KMS-11 (cell line): ENCODE data around the gene ZIC2.
A peak's percentile ranks its signal among the peaks of the same experiment; 100 is the strongest.

Source experiments
- H2AFZ ChIP-seq: fragments of 200-600 bp; sonication (generic); 2 replicates; pipeline ENCODE4 v1.6.1; 2016; ENCODE audit warnings: antibody characterized with exemption, mixed run types, low read depth
- H3K27ac ChIP-seq: fragments of 200-600 bp; sonication (generic); 2 replicates; pipeline ENCODE4 v1.6.1; 2016; ENCODE audit warnings: mild to moderate bottlenecking, mixed run types
- H3K27me3 ChIP-seq: fragments of 200-600 bp; sonication (generic); 2 replicates; pipeline ENCODE4 v1.6.1; 2017; ENCODE audit warnings: mild to moderate bottlenecking, low read depth, mixed run types, moderate library complexity; ENCODE audit not compliant: insufficient read depth
- H3K36me3 ChIP-seq: fragments of 200-600 bp; sonication (generic); 2 replicates; pipeline ENCODE4 v1.6.1; 2017; ENCODE audit warnings: mild to moderate bottlenecking, mixed run types; ENCODE audit not compliant: insufficient read depth
- H3K4me1 ChIP-seq: fragments of 200-600 bp; sonication (generic); 2 replicates; pipeline ENCODE4 v1.6.1; 2016; ENCODE audit warnings: mild to moderate bottlenecking, low read depth, mixed run types; ENCODE audit not compliant: poor library complexity, severe bottlenecking
- H3K4me2 ChIP-seq: fragments of 200-600 bp; sonication (generic); 2 replicates; pipeline ENCODE4 v1.7.0; 2016; ENCODE audit warnings: mild to moderate bottlenecking, mixed run types
- H3K4me3 ChIP-seq: fragments of 200-600 bp; sonication (generic); IDR thresholded peaks from 2 replicates; pipeline ENCODE4 v1.6.1; 2017; ENCODE audit warnings: low read depth, low read length, mixed read lengths; ENCODE audit not compliant: insufficient read depth
- H3K79me2 ChIP-seq: fragments of 200-600 bp; sonication (generic); 2 replicates; pipeline ENCODE4 v1.6.1; 2016; ENCODE audit warnings: low read depth, mixed run types; ENCODE audit not compliant: insufficient read depth
- H3K9ac ChIP-seq: fragments of 200-600 bp; sonication (generic); 2 replicates; pipeline ENCODE4 v1.6.1; 2016; ENCODE audit warnings: mild to moderate bottlenecking, mixed run types
- H4K20me1 ChIP-seq: fragments of 200-600 bp; sonication (generic); 2 replicates; pipeline ENCODE4 v1.6.1; 2016; ENCODE audit warnings: mild to moderate bottlenecking, mixed run types; ENCODE audit not compliant: insufficient read depth
- TF ChIP-seq, protein P1 (sequence below): fragments of 200-600 bp; sonication (generic); conservative IDR thresholded peaks from 2 replicates; pipeline ENCODE4 v1.6.1; 2017; ENCODE audit warnings: low read depth, mild to moderate bottlenecking, antibody characterized with exemption, low read length, moderate library complexity, mixed read lengths

The ZIC2 gene

GRCh38 chr13:99966064-99966805 lies 15.3 kb upstream of the ZIC2 start:
- H3K79me2 ChIP-seq = peaks cover 4% of the 10 kb centered on the region; the same call in 1 of the 2 replicates
- H3K27me3 ChIP-seq = no peaks in the 10 kb centered on the region
- no peak overlapping the region for H3K9ac ChIP-seq
- H3K27ac ChIP-seq = no peak overlapping the region
- H4K20me1 ChIP-seq = no peaks in the 10 kb centered on the region
- no peak overlapping the region for H3K4me2 ChIP-seq
- TF ChIP-seq, protein P1, sequence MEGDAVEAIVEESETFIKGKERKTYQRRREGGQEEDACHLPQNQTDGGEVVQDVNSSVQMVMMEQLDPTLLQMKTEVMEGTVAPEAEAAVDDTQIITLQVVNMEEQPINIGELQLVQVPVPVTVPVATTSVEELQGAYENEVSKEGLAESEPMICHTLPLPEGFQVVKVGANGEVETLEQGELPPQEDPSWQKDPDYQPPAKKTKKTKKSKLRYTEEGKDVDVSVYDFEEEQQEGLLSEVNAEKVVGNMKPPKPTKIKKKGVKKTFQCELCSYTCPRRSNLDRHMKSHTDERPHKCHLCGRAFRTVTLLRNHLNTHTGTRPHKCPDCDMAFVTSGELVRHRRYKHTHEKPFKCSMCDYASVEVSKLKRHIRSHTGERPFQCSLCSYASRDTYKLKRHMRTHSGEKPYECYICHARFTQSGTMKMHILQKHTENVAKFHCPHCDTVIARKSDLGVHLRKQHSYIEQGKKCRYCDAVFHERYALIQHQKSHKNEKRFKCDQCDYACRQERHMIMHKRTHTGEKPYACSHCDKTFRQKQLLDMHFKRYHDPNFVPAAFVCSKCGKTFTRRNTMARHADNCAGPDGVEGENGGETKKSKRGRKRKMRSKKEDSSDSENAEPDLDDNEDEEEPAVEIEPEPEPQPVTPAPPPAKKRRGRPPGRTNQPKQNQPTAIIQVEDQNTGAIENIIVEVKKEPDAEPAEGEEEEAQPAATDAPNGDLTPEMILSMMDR = no peak
- H3K4me1 ChIP-seq = no peaks in the 10 kb centered on the region
- H3K4me3 ChIP-seq = no peak overlapping the region
- H3K36me3 ChIP-seq = no peaks in the 10 kb centered on the region
- H2AFZ ChIP-seq = no peak overlapping the region

DNA sequence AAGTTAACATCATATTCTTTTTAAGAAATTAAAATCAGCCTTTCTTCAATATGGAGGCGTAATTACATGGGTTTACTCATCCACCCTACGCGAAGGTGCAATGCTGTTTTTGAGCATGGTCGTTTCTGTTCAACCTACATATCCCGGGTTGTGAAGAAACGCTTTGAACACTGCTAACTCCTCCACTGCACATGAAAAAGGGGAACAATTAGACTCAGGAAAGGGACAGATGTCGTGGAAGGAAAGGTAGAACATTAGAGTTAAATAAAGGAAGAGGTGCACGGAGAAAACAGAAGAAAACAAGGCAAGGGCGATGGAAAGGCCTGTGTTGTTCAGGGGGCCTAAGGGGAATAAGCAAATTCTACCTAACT lies 14.1 kb upstream of the ZIC2 start:
- Histone ChIP-seq H3K4me1 (no peaks in the 10 kb centered on the region), H3K4me2 (no peak overlapping the region), H3K27ac (no peak overlapping the region), H2AFZ (no peak overlapping the region), H3K79me2 (peaks cover 4% of the 10 kb centered on the region; the same call in 1 of the 2 replicates), H3K4me3 (no peak overlapping the region), H3K9ac (no peak overlapping the region), H3K27me3 (no peaks in the 10 kb centered on the region), H3K36me3 (no peaks in the 10 kb centered on the region), H4K20me1 (no peaks in the 10 kb centered on the region)
- TF ChIP-seq, protein P1 = no peak

GRCh38 chr13:99967869-99968520 lies 13.6 kb upstream of the ZIC2 start:
- Histone ChIP-seq H2AFZ (no peak overlapping the region), H3K27me3 (no peaks in the 10 kb centered on the region), H3K9ac (no peak overlapping the region), H3K79me2 (peaks cover 4% of the 10 kb centered on the region; the same call in 1 of the 2 replicates), H3K4me1 (no peaks in the 10 kb centered on the region), H4K20me1 (no peaks in the 10 kb centered on the region), H3K27ac (no peak overlapping the region), H3K4me3 (no peak overlapping the region), H3K36me3 (no peaks in the 10 kb centered on the region), H3K4me2 (no peak overlapping the region)
- TF ChIP-seq, protein P1 = no peak

DNA sequence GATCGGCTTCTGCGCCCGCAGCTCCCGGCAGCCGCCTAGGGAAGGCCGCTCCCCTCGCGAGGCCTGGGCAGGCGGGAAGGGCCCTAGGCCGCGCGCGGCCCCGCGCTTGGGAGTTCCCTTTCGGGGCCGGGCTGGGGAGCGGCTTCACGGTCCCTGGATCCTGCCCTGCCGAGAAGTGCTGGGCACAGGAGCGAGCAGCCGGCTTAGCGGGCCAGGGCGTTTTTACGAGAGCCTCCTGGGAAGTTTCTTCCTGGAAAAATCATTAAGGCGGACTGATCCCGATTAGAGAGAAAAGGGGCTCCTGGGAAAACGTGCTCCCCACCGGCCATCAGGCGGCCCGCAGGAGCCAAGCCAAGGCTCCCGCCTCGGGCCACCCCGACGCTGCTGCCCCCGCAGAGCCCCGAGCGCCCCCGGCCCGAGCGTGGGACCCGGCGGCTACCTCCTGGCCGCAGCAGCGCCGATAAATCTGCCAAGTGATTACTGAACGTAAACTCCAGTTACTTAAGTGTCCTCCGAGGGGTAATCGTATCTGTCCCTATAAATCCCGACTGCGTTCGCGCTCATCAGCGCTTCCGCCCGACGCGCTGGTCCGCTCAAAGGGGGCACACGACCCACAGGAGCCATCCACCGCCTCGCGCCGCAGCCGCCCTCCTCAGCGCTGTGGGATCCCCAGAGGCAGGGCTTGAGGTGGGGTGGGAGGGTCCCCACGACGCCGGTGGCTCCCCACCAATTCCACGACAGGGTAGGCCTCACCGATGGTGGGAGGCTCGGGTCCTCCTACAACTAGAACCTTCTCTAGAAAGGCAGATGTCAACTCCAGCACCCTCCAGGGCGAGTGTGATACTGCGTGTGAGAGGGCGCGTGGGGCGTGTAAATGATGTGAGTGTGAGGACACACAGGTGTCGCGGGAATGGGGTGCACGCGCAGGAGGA lies 12.8 kb upstream of the ZIC2 start:
- Histone ChIP-seq H2AFZ (no peak overlapping the region), H3K79me2 (peaks cover 4% of the 10 kb centered on the region; the same call in 1 of the 2 replicates), H3K9ac (no peak overlapping the region; the same call in 1 of the 2 replicates), H3K4me2 (peak overlapping the region; percentile 51; the same call in 1 of the 2 replicates), H3K4me1 (no peaks in the 10 kb centered on the region), H4K20me1 (no peaks in the 10 kb centered on the region), H3K4me3 (no peak overlapping the region), H3K27me3 (no peaks in the 10 kb centered on the region), H3K36me3 (no peaks in the 10 kb centered on the region), H3K27ac (no peak overlapping the region)
- TF ChIP-seq, protein P1 = no peak
